SK-N-SH (cell line): ENCODE results near the gene EIF5B. TPM values are rescaled to one million over a fixed set of nuclear protein-coding genes. Genes with fewer than 3 reads are reported as not detected.
A peak's percentile ranks its signal among the peaks of the same experiment; 100 is the strongest.

Source experiments
- CTCF ChIA-PET: fragments of 300-600, 350-600 bp; formaldehyde crosslinking; extraction: SDS; loops from one replicate; lab custom pipeline; 2021; lab: Yijun Ruan, JAX
- POLR2A ChIA-PET: fragments of 350-600 bp; sonication (Branson Sonifier 250); formaldehyde crosslinking; extraction: SDS; loops from one replicate; lab custom pipeline; 2020; ENCODE audit warnings: antibody characterized with exemption, inconsistent platforms; lab: Yijun Ruan, JAX
- DNase-seq: peaks from one replicate; pipeline ENCODE4 v3.0.0; 2012
- H2AFZ ChIP-seq: fragments of 200-600 bp; sonication (generic); 2 replicates; pipeline ENCODE4 v1.8.1; 2016; ENCODE audit warnings: antibody characterized with exemption, mild to moderate bottlenecking, low read depth
- H3F3A ChIP-seq: fragments of 200-600 bp; sonication (generic); replicated peaks from 2 replicates; pipeline ENCODE3; 2016; ENCODE audit warnings: antibody characterized with exemption, mild to moderate bottlenecking; ENCODE audit not compliant: insufficient read depth
- H3K27ac ChIP-seq, 2 experiments: fragments of 200-500 bp in 1 of 2; fragments of 200-600 bp in 1 of 2; sonication (Bioruptor generic) in 1 of 2; sonication (generic), shearing (Covaris generic) in 1 of 2; 2 replicates each; pipeline versions ENCODE4 v1.5.1 to v1.6.1; 2014 to 2016; ENCODE audit warnings: low read depth in 2 of 2, inconsistent platforms in 1 of 2, low read length in 1 of 2, mild to moderate bottlenecking in 1 of 2, mixed read lengths in 1 of 2
- H3K27me3 ChIP-seq: fragments of 200-600 bp; sonication (generic), shearing (Covaris generic); 2 replicates; pipeline ENCODE4 v1.6.1; 2016; ENCODE audit warnings: mixed run types; ENCODE audit not compliant: insufficient read depth
- H3K36me3 ChIP-seq, 2 experiments: fragments of 200-500 bp in 1 of 2; fragments of 200-600 bp in 1 of 2; sonication (Bioruptor generic) in 1 of 2; sonication (generic) in 1 of 2; replicated peaks in 1 of 2; 2 replicates each; pipeline versions ENCODE3 to v1.5.1; 2014 to 2016; ENCODE audit warnings: low read length in 1 of 2, mild to moderate bottlenecking in 1 of 2; ENCODE audit not compliant: insufficient read depth in 2 of 2, control insufficient read depth in 1 of 2
- H3K4me1 ChIP-seq, 2 experiments: fragments of 200-500 bp in 1 of 2; fragments of 200-600 bp in 1 of 2; sonication (Bioruptor generic) in 1 of 2; sonication (generic), shearing (Covaris generic) in 1 of 2; 2 replicates each; pipeline versions ENCODE4 v1.5.1 to v1.6.1; 2014 to 2016; ENCODE audit warnings: low read depth in 1 of 2, low read length in 1 of 2, mixed run types in 1 of 2; ENCODE audit not compliant: insufficient read depth in 2 of 2, control insufficient read depth in 1 of 2
- H3K4me2 ChIP-seq: fragments of 200-600 bp; sonication (generic), shearing (Covaris generic); 2 replicates; pipeline ENCODE4 v1.6.1; 2017; ENCODE audit warnings: mixed run types
- H3K4me3 ChIP-seq, 2 experiments: fragments of 200-500 bp in 1 of 2; fragments of 200-600 bp in 1 of 2; sonication (Bioruptor generic) in 1 of 2; sonication (generic), shearing (Covaris generic) in 1 of 2; 2 replicates each; pipeline versions ENCODE4 v1.5.1 to v1.8.1; 2014 to 2016; ENCODE audit warnings: low read depth in 2 of 2, inconsistent platforms in 1 of 2, low read length in 1 of 2, mild to moderate bottlenecking in 1 of 2, mixed read lengths in 1 of 2, moderate library complexity in 1 of 2
- H3K79me2 ChIP-seq: fragments of 200-600 bp; sonication (generic); 2 replicates; pipeline ENCODE4 v1.8.1; 2017; ENCODE audit warnings: mild to moderate bottlenecking; ENCODE audit not compliant: insufficient read depth
- H3K9ac ChIP-seq: fragments of 200-600 bp; sonication (generic); 2 replicates; pipeline ENCODE4 v1.6.1; 2017; ENCODE audit warnings: mixed run types
- H3K9me2 ChIP-seq: fragments of 200-600 bp; sonication (generic); 2 replicates; pipeline ENCODE4 v1.6.1; 2017; ENCODE audit warnings: mixed run types
- H3K9me3 ChIP-seq: fragments of 200-600 bp; sonication (generic); 2 replicates; pipeline ENCODE4 v1.6.1; 2017; ENCODE audit warnings: mixed run types, mild to moderate bottlenecking, moderate library complexity
- H4K20me1 ChIP-seq: fragments of 200-600 bp; sonication (generic); 2 replicates; pipeline ENCODE4 v1.6.1; 2017; ENCODE audit warnings: mild to moderate bottlenecking, mixed run types; ENCODE audit not compliant: insufficient read depth
- FOSL2 ChIP-seq: IDR thresholded peaks from 2 replicates; pipeline ENCODE4 v1.4.0; 2012; ENCODE audit warnings: low read depth, mild to moderate bottlenecking, moderate library complexity, borderline replicate concordance
- FOXJ3 ChIP-seq: sonication (generic); formaldehyde crosslinking; IDR thresholded peaks from 2 replicates; pipeline ENCODE4 v1.5.1; 2020; ENCODE audit warnings: mild to moderate bottlenecking, missing genetic modification reagents
- GABPA ChIP-seq: IDR thresholded peaks from 2 replicates; pipeline ENCODE4 v1.4.0; 2012; ENCODE audit warnings: low read depth, mild to moderate bottlenecking
- IRF3 ChIP-seq: fragments of 150-350 bp; IDR thresholded peaks from 2 replicates; pipeline ENCODE4 v1.6.1; 2016; ENCODE audit warnings: mild to moderate bottlenecking, low read depth, low read length
- MAX ChIP-seq: IDR thresholded peaks from 2 replicates; pipeline ENCODE4 v1.4.0; 2012; ENCODE audit warnings: low read depth
- MEF2A ChIP-seq: IDR thresholded peaks from 2 replicates; pipeline ENCODE4 v1.4.0; 2012; ENCODE audit warnings: low read depth, borderline replicate concordance
- NFIC ChIP-seq: IDR thresholded peaks from 2 replicates; pipeline ENCODE4 v1.4.0; 2012; ENCODE audit warnings: borderline replicate concordance
- POLR2AphosphoS5 ChIP-seq: IDR thresholded peaks from 2 replicates; pipeline ENCODE4 v1.6.1; 2012; ENCODE audit warnings: low read depth, low read length
- WGBS: methylation state at CpG from one replicate; pipeline ENCODE4 v1.1.6; 2017; ENCODE audit warnings: low lambda C conversion rate; 5-methylcytosine and 5-hydroxymethylcytosine counted together
- polyA plus RNA-seq, 3 experiments: library from polyadenylated mRNA; depleted of rRNA; stranded (reverse); fragments of >200 nt; gene quantifications; 2 replicates each; pipeline ENCODE4 v1.2.3, GENCODE V29; 2012
- TF ChIP-seq, protein P1 (sequence below): IDR thresholded peaks from 2 replicates; pipeline ENCODE4 v1.6.1; 2012; ENCODE audit warnings: mild to moderate bottlenecking, low read depth, low read length, moderate library complexity
- TF ChIP-seq, protein P2 (sequence below): fragments of 150-350 bp; IDR thresholded peaks from 2 replicates; pipeline ENCODE4 v1.6.1; 2017; ENCODE audit warnings: antibody characterized with exemption, low read length, low read depth, borderline replicate concordance

Gene EIF5B
- polyA plus RNA-seq, 1 of the 3 experiments (the other 2 are of a cell fraction): 9.8 TPM

DNA sequence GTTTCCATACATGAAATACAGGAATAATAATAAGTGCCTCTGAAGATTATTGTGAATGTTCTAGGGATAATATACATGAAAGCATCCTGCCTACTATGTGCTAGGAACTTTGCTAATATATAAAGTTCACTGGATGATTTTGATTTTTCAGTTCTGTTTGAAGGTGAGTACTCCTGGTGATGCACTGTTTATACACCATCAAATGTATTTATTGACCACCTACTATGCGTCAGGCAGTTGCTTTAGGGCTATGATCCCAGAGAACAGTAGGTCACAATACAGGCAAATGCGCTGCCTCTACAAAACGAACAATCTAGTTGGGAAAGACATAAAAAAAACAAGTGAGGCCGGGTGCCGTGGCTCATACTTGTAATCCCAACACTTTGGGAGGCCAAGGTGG, 11.8 kb upstream of the EIF5B start:
- peak overlapping the region in 1 of 2 experiments; percentile 54; a peak in 1 of 4 replicates for H3K27ac ChIP-seq
- no peaks in the 10 kb centered on the region for H3K9me3 ChIP-seq
- no peak overlapping the region for H3K4me2 ChIP-seq
- H3K36me3 ChIP-seq: peaks cover 46 to 58% of the 10 kb centered on the region in 2 experiments
- TF ChIP-seq POLR2AphosphoS5: no peak
- no peak for TF ChIP-seq FOSL2
- TF ChIP-seq MAX: no peak
- TF ChIP-seq, protein P1, sequence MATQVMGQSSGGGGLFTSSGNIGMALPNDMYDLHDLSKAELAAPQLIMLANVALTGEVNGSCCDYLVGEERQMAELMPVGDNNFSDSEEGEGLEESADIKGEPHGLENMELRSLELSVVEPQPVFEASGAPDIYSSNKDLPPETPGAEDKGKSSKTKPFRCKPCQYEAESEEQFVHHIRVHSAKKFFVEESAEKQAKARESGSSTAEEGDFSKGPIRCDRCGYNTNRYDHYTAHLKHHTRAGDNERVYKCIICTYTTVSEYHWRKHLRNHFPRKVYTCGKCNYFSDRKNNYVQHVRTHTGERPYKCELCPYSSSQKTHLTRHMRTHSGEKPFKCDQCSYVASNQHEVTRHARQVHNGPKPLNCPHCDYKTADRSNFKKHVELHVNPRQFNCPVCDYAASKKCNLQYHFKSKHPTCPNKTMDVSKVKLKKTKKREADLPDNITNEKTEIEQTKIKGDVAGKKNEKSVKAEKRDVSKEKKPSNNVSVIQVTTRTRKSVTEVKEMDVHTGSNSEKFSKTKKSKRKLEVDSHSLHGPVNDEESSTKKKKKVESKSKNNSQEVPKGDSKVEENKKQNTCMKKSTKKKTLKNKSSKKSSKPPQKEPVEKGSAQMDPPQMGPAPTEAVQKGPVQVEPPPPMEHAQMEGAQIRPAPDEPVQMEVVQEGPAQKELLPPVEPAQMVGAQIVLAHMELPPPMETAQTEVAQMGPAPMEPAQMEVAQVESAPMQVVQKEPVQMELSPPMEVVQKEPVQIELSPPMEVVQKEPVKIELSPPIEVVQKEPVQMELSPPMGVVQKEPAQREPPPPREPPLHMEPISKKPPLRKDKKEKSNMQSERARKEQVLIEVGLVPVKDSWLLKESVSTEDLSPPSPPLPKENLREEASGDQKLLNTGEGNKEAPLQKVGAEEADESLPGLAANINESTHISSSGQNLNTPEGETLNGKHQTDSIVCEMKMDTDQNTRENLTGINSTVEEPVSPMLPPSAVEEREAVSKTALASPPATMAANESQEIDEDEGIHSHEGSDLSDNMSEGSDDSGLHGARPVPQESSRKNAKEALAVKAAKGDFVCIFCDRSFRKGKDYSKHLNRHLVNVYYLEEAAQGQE: no peak
- TF ChIP-seq, protein P2, sequence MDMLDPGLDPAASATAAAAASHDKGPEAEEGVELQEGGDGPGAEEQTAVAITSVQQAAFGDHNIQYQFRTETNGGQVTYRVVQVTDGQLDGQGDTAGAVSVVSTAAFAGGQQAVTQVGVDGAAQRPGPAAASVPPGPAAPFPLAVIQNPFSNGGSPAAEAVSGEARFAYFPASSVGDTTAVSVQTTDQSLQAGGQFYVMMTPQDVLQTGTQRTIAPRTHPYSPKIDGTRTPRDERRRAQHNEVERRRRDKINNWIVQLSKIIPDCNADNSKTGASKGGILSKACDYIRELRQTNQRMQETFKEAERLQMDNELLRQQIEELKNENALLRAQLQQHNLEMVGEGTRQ: no peak
- no peak for TF ChIP-seq FOXJ3 (CRISPR knock-in tag)
- TF ChIP-seq GABPA: no peak
- TF ChIP-seq MEF2A: no peak
- no peak for TF ChIP-seq IRF3
- no peak for TF ChIP-seq NFIC
- no peak overlapping the region for H3K4me3 ChIP-seq
- H2AFZ ChIP-seq: no peak overlapping the region
- H4K20me1 ChIP-seq: no peaks in the 10 kb centered on the region
- H3K27me3 ChIP-seq: no peaks in the 10 kb centered on the region
- no peaks in the 10 kb centered on the region for H3K9me2 ChIP-seq
- no peak for DNase-seq
- ChIA-PET CTCF (interaction anchor here (2.0 kb wide), 1 partner anchor 11 kb away, joined by 6 read pairs; the partner anchor contains the start of gene TXNDC9), POLR2A (no interaction called here)
- peaks cover 38% of the 10 kb centered on the region; the same call in 1 of the 2 replicates for H3K79me2 ChIP-seq
- 94% methylated on average over 5 of the region's 5 CpGs for WGBS
- peaks cover 19% of the 10 kb centered on the region for H3F3A ChIP-seq
- no peaks in the 10 kb centered on the region for H3K4me1 ChIP-seq
- H3K9ac ChIP-seq: no peak overlapping the region
